Measurements from ENCODE around the gene DUSP15. TPM values are rescaled to one million over a fixed set of nuclear protein-coding genes. Genes with fewer than 3 reads are reported as not detected.

The DUSP15 gene
- total and polyA plus RNA-seq, 4 donors: 1.6 to 4.7 (median 2.9) TPM

DNA sequence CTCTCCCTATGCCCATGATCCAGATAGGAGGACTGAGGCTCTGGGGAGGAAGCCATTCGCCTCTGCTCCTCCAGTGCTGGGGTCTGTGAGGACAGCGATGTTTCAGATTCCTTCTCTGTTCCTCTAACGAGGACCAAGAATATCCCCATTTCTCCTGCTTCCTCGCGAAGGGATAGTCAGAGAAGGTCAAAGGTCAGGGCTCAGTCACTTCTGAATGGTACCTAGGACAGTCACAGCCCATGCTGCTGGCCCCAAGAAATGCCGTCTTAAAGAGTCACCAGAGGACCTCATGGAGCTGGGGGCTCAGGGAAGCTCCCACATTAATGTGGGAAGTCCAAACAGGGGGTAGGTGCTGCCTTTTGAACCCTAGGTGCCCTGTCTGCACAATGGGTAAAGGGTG lies 27.0 kb downstream of the DUSP15 start:
- no peak for ATAC-seq (ENCODE audit: insufficient read depth, low FRiP score)
- H3K9ac ChIP-seq (ENCODE audit: insufficient read depth in 1 of 2, low read length in 2 of 2): no peak overlapping the region
- H3K27me3 ChIP-seq (ENCODE audit: control insufficient read depth in 3 of 3, insufficient read depth in 3 of 3, low read length in 2 of 3): no peaks in the 10 kb centered on the region
- no peak for DNase-seq
- no peaks in the 10 kb centered on the region for H3K36me3 ChIP-seq (ENCODE audit: control insufficient read depth in 4 of 4, insufficient read depth in 4 of 4, low read length in 4 of 4)
- H3K4me1 ChIP-seq (ENCODE audit: control insufficient read depth in 5 of 5, insufficient read depth in 5 of 5, low read length in 5 of 5): peaks cover 0 to 58% (median 20%) of the 10 kb centered on the region in 5 donors
- peak overlapping the region; percentile 2 to 55 for H3K27ac ChIP-seq (ENCODE audit: low read depth in 1 of 2, low read length in 1 of 2)
- H3K4me3 ChIP-seq: no peak overlapping the region
- 81 to 84% methylated on average over 6 of the region's 6 CpGs for WGBS, 2 donors
- no peaks in the 10 kb centered on the region for H3K9me3 ChIP-seq (ENCODE audit: control insufficient read depth in 4 of 4, insufficient read depth in 3 of 4, low read length in 3 of 4)
- TF ChIP-seq, protein P1, sequence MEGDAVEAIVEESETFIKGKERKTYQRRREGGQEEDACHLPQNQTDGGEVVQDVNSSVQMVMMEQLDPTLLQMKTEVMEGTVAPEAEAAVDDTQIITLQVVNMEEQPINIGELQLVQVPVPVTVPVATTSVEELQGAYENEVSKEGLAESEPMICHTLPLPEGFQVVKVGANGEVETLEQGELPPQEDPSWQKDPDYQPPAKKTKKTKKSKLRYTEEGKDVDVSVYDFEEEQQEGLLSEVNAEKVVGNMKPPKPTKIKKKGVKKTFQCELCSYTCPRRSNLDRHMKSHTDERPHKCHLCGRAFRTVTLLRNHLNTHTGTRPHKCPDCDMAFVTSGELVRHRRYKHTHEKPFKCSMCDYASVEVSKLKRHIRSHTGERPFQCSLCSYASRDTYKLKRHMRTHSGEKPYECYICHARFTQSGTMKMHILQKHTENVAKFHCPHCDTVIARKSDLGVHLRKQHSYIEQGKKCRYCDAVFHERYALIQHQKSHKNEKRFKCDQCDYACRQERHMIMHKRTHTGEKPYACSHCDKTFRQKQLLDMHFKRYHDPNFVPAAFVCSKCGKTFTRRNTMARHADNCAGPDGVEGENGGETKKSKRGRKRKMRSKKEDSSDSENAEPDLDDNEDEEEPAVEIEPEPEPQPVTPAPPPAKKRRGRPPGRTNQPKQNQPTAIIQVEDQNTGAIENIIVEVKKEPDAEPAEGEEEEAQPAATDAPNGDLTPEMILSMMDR (IDR thresholded peaks at IDR 0.05; ENCODE audit: control extremely low read depth, extremely low read depth): no peak

DNA sequence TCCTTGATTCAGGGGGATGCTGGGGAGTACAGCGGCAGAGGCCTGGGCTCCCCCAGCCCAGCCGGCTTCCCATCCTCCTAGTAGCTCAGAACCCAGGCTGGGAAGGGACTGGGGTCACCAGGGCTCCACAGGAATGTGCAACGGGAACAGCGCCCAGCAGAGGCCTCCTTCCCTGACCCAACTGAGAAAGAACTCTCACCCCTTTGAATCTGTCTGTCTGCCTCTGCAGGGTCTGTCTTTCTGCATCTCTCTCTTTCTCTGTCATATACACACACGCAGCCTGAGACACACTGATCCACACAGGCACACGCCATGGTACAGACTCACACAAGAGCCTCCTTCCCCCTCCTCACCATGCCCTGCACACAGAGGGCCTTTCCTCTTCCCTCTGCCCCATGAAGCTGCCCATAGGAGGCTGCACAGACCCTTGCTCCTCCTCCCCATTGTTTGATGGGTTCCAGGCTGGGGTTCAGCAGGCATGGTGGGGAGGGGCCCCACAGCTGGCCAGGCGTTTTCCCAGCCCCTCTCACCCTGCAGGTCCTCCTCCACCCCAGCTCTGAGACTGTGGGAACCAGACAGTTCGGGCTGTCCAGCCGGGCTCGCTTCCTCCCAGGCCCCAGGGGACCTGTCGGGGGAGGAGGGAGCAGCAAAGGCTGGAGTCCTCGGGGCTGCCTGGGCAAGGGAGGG lies 27.7 kb downstream of the DUSP15 start:
- peak overlapping the region; percentile 22 to 59 for H3K27ac ChIP-seq (ENCODE audit: low read depth in 1 of 2, low read length in 1 of 2)
- no peak overlapping the region for H3K9ac ChIP-seq (ENCODE audit: insufficient read depth in 1 of 2, low read length in 2 of 2)
- no peak overlapping the region for H3K4me3 ChIP-seq

DNA sequence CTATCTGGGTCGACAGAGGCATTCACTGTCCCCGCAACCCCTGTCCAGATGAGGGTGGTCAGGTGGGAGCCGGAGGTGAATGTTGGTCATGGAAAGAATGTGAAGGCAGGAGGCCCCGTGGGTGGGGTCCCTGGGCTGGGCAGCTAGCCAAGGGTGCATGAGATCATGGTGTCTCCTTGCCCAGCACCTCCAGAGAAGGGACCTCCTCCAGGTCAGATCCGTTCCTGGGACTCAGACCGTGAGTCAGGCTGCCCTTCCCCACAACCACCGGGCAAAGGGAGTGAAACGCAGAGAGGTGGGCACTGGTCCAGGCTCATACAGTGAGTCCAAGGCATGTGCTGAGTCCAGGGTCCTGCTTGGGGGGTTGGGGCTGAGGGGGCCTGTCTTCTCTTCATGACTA lies 28.4 kb downstream of the DUSP15 start:
- peaks cover 0 to 71% (median 20%) of the 10 kb centered on the region in 5 donors for H3K4me1 ChIP-seq (ENCODE audit: control insufficient read depth in 5 of 5, insufficient read depth in 5 of 5, low read length in 5 of 5)
- no peaks in the 10 kb centered on the region for H3K27me3 ChIP-seq (ENCODE audit: control insufficient read depth in 3 of 3, insufficient read depth in 3 of 3, low read length in 2 of 3)
- no peak overlapping the region for H3K9ac ChIP-seq (ENCODE audit: insufficient read depth in 1 of 2, low read length in 2 of 2)
- H3K4me3 ChIP-seq: no peak overlapping the region
- 56 to 58% methylated on average over 8 of the region's 8 CpGs for WGBS, 2 donors
- H3K9me3 ChIP-seq (ENCODE audit: control insufficient read depth in 4 of 4, insufficient read depth in 3 of 4, low read length in 3 of 4): no peaks in the 10 kb centered on the region
- ATAC-seq (ENCODE audit: insufficient read depth, low FRiP score) (no peak), DNase-seq (peak; percentile 45 to 51 (median 48))
- TF ChIP-seq, protein P1 (IDR thresholded peaks at IDR 0.05; ENCODE audit: control extremely low read depth, extremely low read depth): no peak
- H3K36me3 ChIP-seq (ENCODE audit: control insufficient read depth in 4 of 4, insufficient read depth in 4 of 4, low read length in 4 of 4): no peaks in the 10 kb centered on the region
- peak overlapping the region in 1 of 2 donors; percentile 27 for H3K27ac ChIP-seq (ENCODE audit: low read depth in 1 of 2, low read length in 1 of 2)

More for the DNA sequence above, 27.7 kb downstream of the DUSP15 start:
- Histone ChIP-seq H3K9me3 (ENCODE audit: control insufficient read depth in 4 of 4, insufficient read depth in 3 of 4, low read length in 3 of 4) (no peaks in the 10 kb centered on the region), H3K4me1 (ENCODE audit: control insufficient read depth in 5 of 5, insufficient read depth in 5 of 5, low read length in 5 of 5) (peaks cover 0 to 64% (median 20%) of the 10 kb centered on the region in 5 donors), H3K36me3 (ENCODE audit: control insufficient read depth in 4 of 4, insufficient read depth in 4 of 4, low read length in 4 of 4) (no peaks in the 10 kb centered on the region), H3K27me3 (ENCODE audit: control insufficient read depth in 3 of 3, insufficient read depth in 3 of 3, low read length in 2 of 3) (no peaks in the 10 kb centered on the region)
- WGBS, 2 donors: 67 to 78% methylated on average over 12 of the region's 12 CpGs
- peak; percentile 83 to 87 (median 84) for DNase-seq
- TF ChIP-seq, protein P1 (IDR thresholded peaks at IDR 0.05; ENCODE audit: control extremely low read depth, extremely low read depth): no peak
- ATAC-seq (ENCODE audit: insufficient read depth, low FRiP score): peak; percentile 5
